Activated B cell treated with CpG ODN at 0.5 μM for 24 hours (primary cell): ENCODE data around the gene SLC25A30. TPM values are rescaled to one million over a fixed set of nuclear protein-coding genes. Genes with fewer than 3 reads are reported as not detected.
A peak's percentile ranks its signal among the peaks of the same experiment; 100 is the strongest.
"Not testable (repeated sequence)": the region's sequence is repeated elsewhere in the genome, so short reads cannot be mapped to it uniquely, and the experiment has no call there.

Experiments used
- ATAC-seq: fragments of 200-7000 bp; cut with Tn5 transposase; one replicate; pipeline ENCODE4 v1.10.0; 2021; ENCODE audit warnings: low read depth, mild to moderate bottlenecking, moderate library complexity
- CTCF ChIA-PET: fragments of 350-600 bp; sonication (Branson Sonifier 250); formaldehyde crosslinking; loops from one replicate; lab custom pipeline; 2021; ENCODE audit warnings: antibody characterized with exemption; lab: Charles Lee
- POLR2A ChIA-PET: fragments of 350-600 bp; sonication (Branson Sonifier 250); formaldehyde crosslinking; loops from one replicate; lab custom pipeline; 2021; ENCODE audit warnings: antibody characterized with exemption; lab: Charles Lee
- DNase-seq: peaks from one replicate; pipeline ENCODE4 v3.0.0; 2022
- H3K27ac Mint-ChIP-seq: one replicate; pipeline ENCODE4 v1.8.0; 2020; ENCODE audit warnings: mixed read lengths
- H3K27me3 Mint-ChIP-seq: one replicate; pipeline ENCODE4 v1.8.0; 2021; ENCODE audit warnings: mixed read lengths
- H3K36me3 Mint-ChIP-seq: one replicate; pipeline ENCODE4 v1.8.0; 2021; ENCODE audit warnings: low read depth, mixed read lengths
- H3K4me1 Mint-ChIP-seq: one replicate; pipeline ENCODE4 v1.8.0; 2021; ENCODE audit warnings: mixed read lengths
- H3K4me3 Mint-ChIP-seq: one replicate; pipeline ENCODE4 v1.8.0; 2020; ENCODE audit warnings: mild to moderate bottlenecking, mixed read lengths
- H3K9me3 Mint-ChIP-seq: one replicate; pipeline ENCODE4 v1.8.0; 2020; ENCODE audit warnings: mixed read lengths
- CTCF ChIP-seq: fragments of 200-600 bp; IDR thresholded peaks from one replicate; pipeline ENCODE4 v1.8.0; 2022; ENCODE audit warnings: antibody characterized with exemption, mild to moderate bottlenecking
- intact Hi-C: fragments of 100-400 bp; cut with micrococcal nuclease; formaldehyde crosslinking; loops from one replicate; pipeline ENCODE4 v1.15.1; 2024
- total RNA-seq: library from RNA; stranded (reverse); gene quantifications from 2 replicates; pipeline ENCODE4 v1.2.3, GENCODE V29; 2022

The SLC25A30 gene
- total RNA-seq, 1 donor from 2014 or later, result 19.3 TPM

GRCh38 chr13:45432737-45433380, 14.7 kb upstream of the SLC25A30 start:
- TF ChIP-seq CTCF, result no peak
- no peak for ATAC-seq
- no peaks in the 10 kb centered on the region for H3K36me3 Mint-ChIP-seq
- ChIA-PET POLR2A (no interaction called here), CTCF (no interaction called here)
- DNase-seq, result no peak
- H3K27ac Mint-ChIP-seq, result no peak overlapping the region
- no peak overlapping the region for H3K4me3 Mint-ChIP-seq
- H3K9me3 Mint-ChIP-seq, result no peaks in the 10 kb centered on the region
- H3K27me3 Mint-ChIP-seq, result no peaks in the 10 kb centered on the region
- intact Hi-C loops, result no loop called here
- no peaks in the 10 kb centered on the region for H3K4me1 Mint-ChIP-seq

- H3K36me3 Mint-ChIP-seq, ATAC-seq, H3K27ac Mint-ChIP-seq, H3K27me3 Mint-ChIP-seq, POLR2A ChIA-PET, DNase-seq, CTCF ChIA-PET, intact Hi-C loops, H3K4me3 Mint-ChIP-seq, H3K4me1 Mint-ChIP-seq, H3K9me3 Mint-ChIP-seq: not testable (repeated sequence)
Measured at GRCh38 chr13:45426056-45426841, 8.1 kb upstream of the SLC25A30 start.

DNA sequence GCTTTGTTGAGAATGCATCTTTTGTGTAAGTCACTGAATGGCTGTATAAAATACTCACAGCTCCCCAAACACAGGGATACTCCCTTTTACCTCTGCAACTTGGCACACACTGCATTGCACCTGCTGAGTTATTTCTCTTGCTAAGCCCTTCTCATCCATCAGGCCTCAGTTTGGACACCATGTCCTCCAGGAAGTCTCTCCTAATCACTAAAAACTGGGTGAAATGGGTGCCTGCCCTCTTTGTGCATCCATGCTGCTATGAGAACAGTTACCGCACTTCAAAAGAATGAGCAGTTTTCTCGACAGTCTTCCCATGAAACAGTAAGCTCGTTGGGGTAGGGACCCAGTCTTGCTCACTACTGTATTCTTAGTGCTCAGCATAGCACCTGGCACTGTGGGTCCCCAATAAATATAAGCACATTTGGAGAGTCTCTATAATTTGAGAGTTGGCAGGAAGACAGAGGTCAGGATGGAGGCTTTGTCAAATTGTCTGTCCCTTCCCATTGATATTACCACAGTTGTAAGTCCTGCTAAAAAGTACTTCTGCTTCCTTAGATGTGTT, 4.6 kb upstream of the SLC25A30 start:
- H3K4me3 Mint-ChIP-seq, result no peak overlapping the region
- ChIA-PET CTCF (no interaction called here), POLR2A (no interaction called here)
- H3K36me3 Mint-ChIP-seq, result peaks cover 4% of the 10 kb centered on the region
- no peak for TF ChIP-seq CTCF
- no peaks in the 10 kb centered on the region for H3K9me3 Mint-ChIP-seq
- ATAC-seq, result no peak
- no peaks in the 10 kb centered on the region for H3K27me3 Mint-ChIP-seq
- intact Hi-C loops, result no loop called here
- H3K4me1 Mint-ChIP-seq, result peaks cover 6% of the 10 kb centered on the region
- DNase-seq, result no peak
- no peak overlapping the region for H3K27ac Mint-ChIP-seq

- POLR2A ChIA-PET, result no interaction called here
- H3K27ac Mint-ChIP-seq, result peak overlapping the region; percentile 70
- intact Hi-C loops, result loop anchor here (5.0 kb wide), 3 partner anchors 632 to 843 kb away; partner anchors contain the start of genes LCP1, TSC22D1 and ZC3H13
Measured at GRCh38 chr13:45419945-45420344, 1.8 kb upstream of the SLC25A30 start.

DNA sequence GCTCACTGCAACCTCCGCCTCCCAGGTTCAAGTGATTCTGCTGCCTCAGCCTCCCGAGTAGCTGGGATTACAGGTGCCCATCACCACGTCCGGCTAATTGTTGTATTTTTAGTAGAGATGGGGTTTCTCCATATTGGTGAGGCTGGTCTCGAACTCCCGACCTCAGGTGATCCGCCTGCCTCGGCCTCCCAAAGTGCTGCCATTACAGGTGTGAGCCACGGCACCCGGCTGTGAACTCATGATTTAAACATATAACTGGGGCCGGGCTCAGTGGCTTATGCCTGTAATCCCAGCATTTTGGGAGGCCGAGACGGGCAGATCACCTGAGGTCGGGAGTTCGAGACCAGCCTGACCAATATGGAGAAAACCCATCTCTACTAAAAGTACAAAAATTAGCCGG, 1.2 kb upstream of the SLC25A30 start:
- not testable (repeated sequence) for H3K27ac Mint-ChIP-seq, H3K9me3 Mint-ChIP-seq, DNase-seq, ATAC-seq, H3K27me3 Mint-ChIP-seq, H3K4me3 Mint-ChIP-seq
- intact Hi-C loops, result loop anchor here (5.0 kb wide), 3 partner anchors 633 to 842 kb away; partner anchors contain the start of genes LCP1, TSC22D1 and ZC3H13
- ChIA-PET POLR2A (interaction anchor here (1.2 kb wide), 1 partner anchor 72 kb away, joined by 5 read pairs; no protein-coding TSS in a partner anchor), CTCF (interaction anchor here (0.9 kb wide), 1 partner anchor 25 kb away, joined by 3 read pairs; no protein-coding TSS in a partner anchor)
- peaks cover 19% of the 10 kb centered on the region for H3K4me1 Mint-ChIP-seq
- H3K36me3 Mint-ChIP-seq, result peaks cover 10% of the 10 kb centered on the region

More at GRCh38 chr13:45419945-45420344, 1.8 kb upstream of the SLC25A30 start:
- Mint-ChIP-seq H3K4me1 (peaks cover 14% of the 10 kb centered on the region), H3K9me3 (no peaks in the 10 kb centered on the region), H3K27me3 (no peaks in the 10 kb centered on the region), H3K36me3 (peaks cover 10% of the 10 kb centered on the region), H3K4me3 (peak overlapping the region; percentile 50)
- TF ChIP-seq CTCF, result no peak
- CTCF ChIA-PET, result interaction anchor here (0.9 kb wide), 1 partner anchor 26 kb away, joined by 3 read pairs; no protein-coding TSS in a partner anchor
- no peak for DNase-seq
- no peak for ATAC-seq
